ENCODE data around the gene ROMO1.

Gene ROMO1

GRCh38 chr20:35699127-35699956 is at the start of gene ROMO1, which contains the start of gene NFS1:
Gene ROMO1, plus strand, starts transcription at chr20:35699405. Its CDS starts 228 bp downstream, at chr20:35699633.
Gene NFS1, minus strand, starts transcription at chr20:35699352. Its CDS starts 64 bp downstream, at chr20:35699288.
- peak; percentile 67 to 70 (median 68) for DNase-seq (ENCODE audit: low read depth in 3 of 3)

- DNase-seq (ENCODE audit: low read depth in 3 of 3): no peak
These were observed 48.6 kb upstream of the ROMO1 start for GRCh38 chr20:35650632-35651031.

DNA sequence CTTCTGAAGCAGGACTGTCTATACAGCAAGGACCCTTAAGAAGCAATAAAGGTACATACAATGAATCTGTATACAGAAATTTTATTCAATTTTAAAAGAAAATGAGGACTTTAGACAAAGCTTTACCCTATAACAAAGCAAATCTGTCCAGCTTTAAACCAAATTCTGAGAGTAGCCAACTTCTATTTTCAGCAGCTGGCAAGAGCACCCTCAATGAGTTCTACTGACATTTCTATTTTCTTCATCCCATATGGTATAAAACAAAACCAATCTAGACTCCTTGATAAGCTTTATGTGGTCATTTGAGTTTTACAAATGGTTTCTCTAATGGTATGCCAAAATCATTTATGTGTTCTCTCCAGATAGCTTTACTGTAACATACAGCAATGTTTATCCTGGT is 47.2 kb upstream of the ROMO1 start:
- DNase-seq (ENCODE audit: low read depth in 3 of 3): no peak

DNA sequence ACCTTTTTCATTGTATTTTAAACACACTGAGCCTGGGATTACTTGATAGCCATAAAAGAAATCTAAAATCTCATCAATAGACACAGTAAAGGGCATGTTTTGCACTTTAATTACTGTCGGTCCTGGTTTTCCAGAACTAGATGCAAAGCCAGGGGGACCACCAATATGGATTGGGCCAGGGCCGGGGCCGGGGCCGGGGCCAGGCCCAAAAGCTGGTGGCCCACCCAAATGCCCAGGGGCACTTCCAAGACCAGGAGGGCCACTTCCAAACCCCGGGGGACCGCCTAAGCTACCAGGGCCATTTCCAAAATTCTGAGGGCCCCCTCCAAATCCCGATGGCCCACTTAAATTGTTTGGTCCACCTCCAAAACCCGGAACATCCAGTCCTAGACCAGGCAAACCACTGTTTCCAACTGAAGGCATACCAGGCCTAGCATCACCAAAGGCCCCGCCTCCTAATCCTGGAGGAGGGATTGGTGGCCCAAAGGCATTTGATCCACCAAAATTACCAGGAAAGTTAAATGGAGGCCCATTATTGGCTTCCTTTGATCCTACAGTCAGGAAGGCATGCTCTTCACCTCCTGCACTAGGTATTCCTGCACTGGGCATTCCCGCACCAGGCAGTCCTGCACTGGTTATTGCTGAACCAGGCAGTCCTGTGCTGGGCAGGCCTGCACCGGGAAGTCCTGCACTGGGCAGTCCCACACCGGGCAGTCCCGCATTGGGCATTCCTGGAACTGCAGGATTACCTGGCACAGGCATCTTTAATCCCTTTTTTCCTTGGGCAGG is 46.4 kb upstream of the ROMO1 start:
- DNase-seq (ENCODE audit: low read depth in 3 of 3): no peak

DNA sequence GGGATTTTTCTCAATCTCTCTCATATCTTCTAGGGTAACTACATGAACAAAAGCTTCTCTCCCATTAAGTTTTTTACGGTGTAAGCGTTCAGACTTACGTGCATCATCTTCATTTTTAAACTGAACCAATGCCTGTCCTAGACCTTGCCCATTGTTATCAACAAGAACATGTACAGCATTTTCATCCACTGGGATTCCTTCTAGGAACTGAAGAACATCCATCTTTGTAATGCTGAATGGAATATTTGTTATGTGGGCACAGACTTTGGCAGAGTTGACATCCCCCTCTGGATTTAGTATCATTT is 45.8 kb upstream of the ROMO1 start:
- DNase-seq (ENCODE audit: low read depth in 3 of 3): no peak

DNA sequence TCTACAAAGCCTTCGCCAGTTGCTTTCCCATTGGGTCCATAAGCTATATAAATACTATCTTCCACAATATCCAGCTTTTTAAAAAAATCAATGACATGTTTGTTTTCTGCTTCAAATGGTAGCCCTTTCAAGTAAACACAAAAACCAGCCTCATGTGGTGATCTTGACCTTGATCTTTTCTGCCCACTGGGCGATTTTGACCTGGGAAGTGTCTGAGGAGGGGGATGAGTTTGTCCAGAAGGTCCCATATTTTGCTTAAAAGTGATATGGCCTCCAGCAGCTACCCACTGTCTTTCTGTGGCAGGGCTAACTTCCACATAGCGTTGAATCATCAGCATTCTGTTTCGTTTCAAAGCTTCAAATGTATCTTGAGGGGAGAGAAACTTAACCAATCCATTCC is 45.3 kb upstream of the ROMO1 start:
- no peak for DNase-seq (ENCODE audit: low read depth in 3 of 3)

GRCh38 chr20:35654415-35654814 is 44.8 kb upstream of the ROMO1 start:
- no peak for DNase-seq (ENCODE audit: low read depth in 3 of 3)

DNA sequence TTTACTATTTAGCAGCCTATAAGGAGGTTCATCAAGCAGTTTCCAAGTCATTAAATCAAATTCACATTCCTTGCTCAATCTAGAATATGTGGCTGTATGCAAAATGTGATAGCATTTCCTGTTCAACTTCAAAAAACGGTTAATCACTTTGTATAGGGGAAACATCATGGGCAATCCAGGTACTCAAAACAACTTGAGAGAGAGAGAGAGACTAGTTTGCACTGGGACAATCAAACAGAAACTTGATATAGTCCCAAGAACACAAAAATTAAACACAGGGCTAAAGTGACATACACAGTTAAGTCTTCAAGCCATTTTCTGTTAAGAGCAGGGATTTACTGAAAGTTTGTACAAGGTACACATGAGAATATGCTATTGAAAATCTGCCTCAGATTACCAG is 41.9 kb upstream of the ROMO1 start:
- no peak for DNase-seq (ENCODE audit: low read depth in 3 of 3)

DNA sequence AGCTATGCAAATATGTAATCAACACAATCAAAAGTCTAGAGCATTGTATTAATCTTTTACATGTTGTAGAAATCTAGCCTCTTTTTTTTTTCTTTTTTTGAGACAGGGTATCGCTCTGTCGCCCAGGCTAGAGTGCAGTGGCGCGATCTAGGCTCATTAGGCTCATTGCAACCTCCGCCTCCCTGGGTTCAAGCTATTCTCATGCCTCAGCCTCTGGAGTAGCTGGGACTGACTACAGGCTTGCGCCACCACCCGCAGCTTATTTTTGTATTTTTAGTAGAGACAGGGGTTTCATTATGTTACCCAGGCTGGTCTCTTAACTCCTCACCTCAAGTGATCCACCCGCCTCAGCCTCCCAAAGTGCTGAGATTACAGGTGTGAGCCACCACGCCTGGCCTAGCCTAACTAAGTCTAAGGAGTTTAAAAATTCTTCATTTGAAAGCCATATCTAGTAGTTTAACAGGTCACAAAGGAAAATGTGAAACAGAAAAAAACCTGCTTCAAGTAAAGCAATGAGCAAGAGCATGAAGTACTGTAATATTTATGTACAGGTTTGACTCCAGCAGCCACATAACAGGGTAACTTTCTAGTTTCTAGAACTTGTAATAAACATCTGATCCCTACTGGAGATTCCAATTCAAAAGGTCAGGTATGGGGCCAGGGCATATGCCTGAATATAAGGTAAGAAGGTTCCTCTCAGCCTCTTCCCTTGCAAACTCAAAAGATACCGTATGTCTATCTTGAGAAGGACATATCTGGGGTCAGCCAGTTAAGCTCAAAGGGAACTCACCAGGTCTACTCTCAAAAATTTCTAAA is 38.9 kb upstream of the ROMO1 start:
- DNase-seq (ENCODE audit: low read depth in 3 of 3): no peak

GRCh38 chr20:35661053-35661452 is 38.2 kb upstream of the ROMO1 start:
- no peak for DNase-seq (ENCODE audit: low read depth in 3 of 3)

GRCh38 chr20:35661908-35662307 is 37.3 kb upstream of the ROMO1 start:
- DNase-seq (ENCODE audit: low read depth in 3 of 3): no peak

- no peak for DNase-seq (ENCODE audit: low read depth in 3 of 3)
These were observed 36.7 kb upstream of the ROMO1 start for GRCh38 chr20:35662551-35662950.

- DNase-seq (ENCODE audit: low read depth in 3 of 3): peak; percentile 17 to 35 (median 32)
These were observed 35.4 kb upstream of the ROMO1 start for GRCh38 chr20:35663516-35664465.

GRCh38 chr20:35664466-35665206 is 34.6 kb upstream of the ROMO1 start, which contains the start of the genes CPNE1 and RBM12:
Gene CPNE1, minus strand, starts transcription at chr20:35664900. Its CDS starts 31,977 bp downstream, at chr20:35632923.
Gene RBM12, minus strand, starts transcription at chr20:35664900. Its CDS starts 9,578 bp downstream, at chr20:35655322.
- DNase-seq (ENCODE audit: low read depth in 3 of 3): peak; percentile 80 to 87 (median 86)

GRCh38 chr20:35665949-35666288 is 33.3 kb upstream of the ROMO1 start:
- no peak for DNase-seq (ENCODE audit: low read depth in 3 of 3)

GRCh38 chr20:35669221-35669620 is 30.0 kb upstream of the ROMO1 start:
- no peak for DNase-seq (ENCODE audit: low read depth in 3 of 3)

- DNase-seq (ENCODE audit: low read depth in 3 of 3): no peak
These were observed 29.5 kb upstream of the ROMO1 start for GRCh38 chr20:35669681-35670080.

- DNase-seq (ENCODE audit: low read depth in 3 of 3): no peak
These were observed 25.3 kb upstream of the ROMO1 start for GRCh38 chr20:35673884-35674283.

GRCh38 chr20:35674921-35675320 is 24.3 kb upstream of the ROMO1 start:
- no peak for DNase-seq (ENCODE audit: low read depth in 3 of 3)

All from stimulated activated CD4-positive, alpha-beta T cell treated with anti-CD3 and anti-CD28 coated beads, TNF-alpha, amount 100 ng/mL, for 4 hours (primary cell).